ENCODE measurements around the gene YIPF4. TPM values are rescaled to one million over a fixed set of nuclear protein-coding genes. Genes with fewer than 3 reads are reported as not detected.

The YIPF4 gene
- polyA plus RNA-seq, 2 of the 4 experiments (the other 2 are of a cell fraction) = 31.4 to 54.1 TPM

- DNase-seq (ENCODE audit: low read depth in 1 of 2, low spot score in 1 of 2) (no peak), FAIRE-seq (no peak), ATAC-seq (0 out of 6 replicates have a peak, but pooled peaks have one; percentile 17 to 28)
- ChIA-PET POLR2A (no interaction called here), CTCF (interaction anchor here (0.7 kb wide), 1 partner anchor 109 kb away, joined by 5 read pairs; no protein-coding TSS in a partner anchor)
- H3K4me1 ChIP-seq = no peaks in the 10 kb centered on the region
- no peak within 1 kb of the TSS for H3K27ac ChIP-seq
- WGBS (ENCODE audit: missing lambda C conversion rate) = 66% methylated on average over 7 of the region's 7 CpGs
- H3K4me3 ChIP-seq = no peak within 1 kb of the TSS
- no peak for TF ChIP-seq ZSCAN20 (CRISPR knock-in tag; IDR thresholded peaks at IDR 0.05)
- H3K4me2 ChIP-seq = no peak within 1 kb of the TSS
- H3K9me3 ChIP-seq = no peaks in the 10 kb centered on the region
Observed at GRCh38 chr2:32264422-32265105, 13.1 kb upstream of the YIPF4 start, which contains the start of gene NLRC4. NLRC4 (minus strand) TSS chr2:32264886; CDS start chr2:32256775, 8,111 bp downstream.

- ATAC-seq = no peak
- FAIRE-seq = no peak
Observed at GRCh38 chr2:32271063-32271462, 6.6 kb upstream of the YIPF4 start.

GRCh38 chr2:32272279-32272678, 5.4 kb upstream of the YIPF4 start:
- FAIRE-seq (no peak), ATAC-seq (peak in 1 of 2 experiments; percentile 33; a peak in 2 of 6 replicates), DNase-seq (ENCODE audit: low read depth in 1 of 2, low spot score in 1 of 2) (no peak)
- H3K27ac ChIP-seq = no peak overlapping the region
- H3K4me3 ChIP-seq = no peak overlapping the region
- 15% methylated on average over 3 of the region's 3 CpGs for WGBS (ENCODE audit: missing lambda C conversion rate)
- H3K4me1 ChIP-seq = peaks cover 5% of the 10 kb centered on the region; the same call in 2 of the 3 replicates
- H3K4me2 ChIP-seq = no peak overlapping the region
- ChIA-PET POLR2A (no interaction called here), CTCF (no interaction called here)
- TF ChIP-seq ZFP36 (IDR thresholded peaks at IDR 0.05; ENCODE audit: borderline replicate concordance, partially characterized antibody) = no peak
- no peak for TF ChIP-seq EHF (CRISPR knock-in tag; IDR thresholded peaks at IDR 0.05)
- TF ChIP-seq, protein P1, sequence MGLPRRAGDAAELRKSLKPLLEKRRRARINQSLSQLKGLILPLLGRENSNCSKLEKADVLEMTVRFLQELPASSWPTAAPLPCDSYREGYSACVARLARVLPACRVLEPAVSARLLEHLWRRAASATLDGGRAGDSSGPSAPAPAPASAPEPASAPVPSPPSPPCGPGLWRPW (IDR thresholded peaks at IDR 0.05) = no peak
- TF ChIP-seq PHF8 (IDR thresholded peaks at IDR 0.05; ENCODE audit: borderline replicate concordance, low read depth) = no peak
- TF ChIP-seq MYC (IDR thresholded peaks at IDR 0.05; ENCODE audit: borderline replicate concordance, low read length) = no peak
- no peaks in the 10 kb centered on the region for H3K9me3 ChIP-seq

More at GRCh38 chr2:32271063-32271462, 6.6 kb upstream of the YIPF4 start:
- TF ChIP-seq TP53 (CRISPR knock-in tag; IDR thresholded peaks at IDR 0.05) = no peak
- TF ChIP-seq JUNB (IDR thresholded peaks at IDR 0.05) = no peak
- TF ChIP-seq CBX8 (IDR thresholded peaks at IDR 0.05) = no peak
- TF ChIP-seq EHF (CRISPR knock-in tag; IDR thresholded peaks at IDR 0.05) = no peak
- no peak for TF ChIP-seq HMGXB4 (CRISPR knock-in tag; IDR thresholded peaks at IDR 0.05; ENCODE audit: borderline replicate concordance)
- no peak for TF ChIP-seq KDM1A (IDR thresholded peaks at IDR 0.05; ENCODE audit: low read depth)
- TF ChIP-seq MAZ (IDR thresholded peaks at IDR 0.05; ENCODE audit: borderline replicate concordance, low read depth, low read length) = no peak
- no peak for TF ChIP-seq NPAS2 (CRISPR knock-in tag; IDR thresholded peaks at IDR 0.05; ENCODE audit: borderline replicate concordance)
- TF ChIP-seq ESRRA (IDR thresholded peaks at IDR 0.05; ENCODE audit: borderline replicate concordance, low read length) = no peak
- TF ChIP-seq, protein P2, sequence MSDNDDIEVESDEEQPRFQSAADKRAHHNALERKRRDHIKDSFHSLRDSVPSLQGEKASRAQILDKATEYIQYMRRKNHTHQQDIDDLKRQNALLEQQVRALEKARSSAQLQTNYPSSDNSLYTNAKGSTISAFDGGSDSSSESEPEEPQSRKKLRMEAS (IDR thresholded peaks at IDR 0.05) = no peak
- TF ChIP-seq TFCP2L1 (CRISPR knock-in tag; IDR thresholded peaks at IDR 0.05) = no peak
- TF ChIP-seq NR3C1 (IDR thresholded peaks at IDR 0.05) = no peak
- TF ChIP-seq, protein P1 (IDR thresholded peaks at IDR 0.05) = no peak
- no peak for TF ChIP-seq RCOR1 (IDR thresholded peaks at IDR 0.05; ENCODE audit: low read depth, low read length)
- TF ChIP-seq FOSL2 (IDR thresholded peaks at IDR 0.05) = no peak
- no peak for TF ChIP-seq FOSL2 (CRISPR knock-in tag; IDR thresholded peaks at IDR 0.05)
- no peak for TF ChIP-seq KDM5A (IDR thresholded peaks at IDR 0.05)
- no peak for TF ChIP-seq CTCF (IDR thresholded peaks at IDR 0.05)
- H3K4me2 ChIP-seq = no peak overlapping the region
- H3K9me3 ChIP-seq = no peaks in the 10 kb centered on the region
- CTCF ChIA-PET = no interaction called here
- DNase-seq (ENCODE audit: low read depth in 1 of 2, low spot score in 1 of 2) = no peak
- no peak overlapping the region for H3K27ac ChIP-seq
- WGBS (ENCODE audit: missing lambda C conversion rate) = 39% methylated on average over 2 of the region's 2 CpGs
- POLR2A ChIA-PET = no interaction called here
- no peak overlapping the region for H3K4me3 ChIP-seq
- no peaks in the 10 kb centered on the region for H3K4me1 ChIP-seq
